ENCODE results near the gene MINDY1. TPM values are rescaled to one million over a fixed set of nuclear protein-coding genes. Genes with fewer than 3 reads are reported as not detected.
A peak's percentile ranks its signal among the peaks of the same experiment; 100 is the strongest.

MINDY1 gene
- total RNA-seq (10 to 100 TPM; 37.6 to 98.4 (median 54.2) TPM), polyA plus RNA-seq (10 to 100 TPM; 18.5 to 20.4 TPM)
- long read RNA-seq, donor 1, partial matches to known transcripts, result 31 of 47 reads
- long read RNA-seq, donor 1, other reads (novel, unspliced or antisense), result 16 of 47 reads
- long read RNA-seq, donor 2, partial matches to known transcripts, result 39 of 74 reads
- long read RNA-seq, donor 2, other reads (novel, unspliced or antisense), result 34 of 74 reads
- long read RNA-seq, donor 3, partial matches to known transcripts, result 14 of 25 reads
- long read RNA-seq, donor 3, other reads (novel, unspliced or antisense), result 11 of 25 reads

DNA sequence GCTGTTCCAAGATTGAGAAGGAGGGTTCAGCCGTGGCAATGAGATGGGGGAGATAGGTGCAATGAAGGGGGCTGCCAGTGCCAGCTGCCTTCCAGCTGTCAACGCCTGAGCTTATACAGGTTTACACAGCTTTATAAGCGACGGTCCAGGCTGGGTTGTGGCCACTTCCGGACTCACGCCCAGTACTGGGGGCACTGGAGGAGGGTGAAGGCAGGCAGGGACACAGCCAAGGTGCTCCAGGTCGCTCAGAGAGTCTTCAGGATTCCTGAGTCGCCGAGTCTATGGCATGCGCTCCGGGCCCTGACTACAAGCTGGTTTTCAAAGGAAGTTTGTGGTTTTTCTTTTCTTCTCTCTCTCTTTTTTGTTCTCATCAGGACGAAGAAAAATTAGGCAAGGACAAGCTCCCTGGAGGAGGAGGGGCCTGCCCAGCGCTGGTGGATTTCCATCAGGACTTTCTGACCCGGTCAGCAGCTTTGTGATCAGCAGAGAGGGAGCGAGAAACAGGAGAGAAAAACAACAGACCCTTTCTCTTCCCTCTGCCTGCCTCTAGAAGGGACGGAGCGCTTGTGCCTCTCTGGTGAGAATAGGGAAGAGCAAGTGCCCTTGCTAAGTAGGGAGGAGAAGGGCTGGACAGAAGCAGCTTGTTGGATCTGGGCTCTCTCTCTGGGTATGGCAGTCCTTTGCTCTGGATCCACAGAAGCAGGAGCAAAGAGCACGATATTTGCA lies at the start of gene MINDY1:
Gene MINDY1, minus strand, starts transcription at position 576 of the 726 bp plus-strand sequence. CDS start 4,285 bp downstream, outside the sequence.
- Histone ChIP-seq H3K36me3 (peaks cover 0 to 19% (median 11%) of the 10 kb centered on the region in 9 donors), H3K4me3 (peak within 1 kb of the TSS; percentile 36 to 87 (median 75)), H3K4me1 (peaks cover 12 to 89% (median 64%) of the 10 kb centered on the region in 12 donors), H3K27ac (peak within 1 kb of the TSS; percentile 80 to 96 (median 91)), H3K27me3 (no peaks in the 10 kb centered on the region), H3K9me3 (no peaks in the 10 kb centered on the region)
- TF ChIP-seq, protein P1, sequence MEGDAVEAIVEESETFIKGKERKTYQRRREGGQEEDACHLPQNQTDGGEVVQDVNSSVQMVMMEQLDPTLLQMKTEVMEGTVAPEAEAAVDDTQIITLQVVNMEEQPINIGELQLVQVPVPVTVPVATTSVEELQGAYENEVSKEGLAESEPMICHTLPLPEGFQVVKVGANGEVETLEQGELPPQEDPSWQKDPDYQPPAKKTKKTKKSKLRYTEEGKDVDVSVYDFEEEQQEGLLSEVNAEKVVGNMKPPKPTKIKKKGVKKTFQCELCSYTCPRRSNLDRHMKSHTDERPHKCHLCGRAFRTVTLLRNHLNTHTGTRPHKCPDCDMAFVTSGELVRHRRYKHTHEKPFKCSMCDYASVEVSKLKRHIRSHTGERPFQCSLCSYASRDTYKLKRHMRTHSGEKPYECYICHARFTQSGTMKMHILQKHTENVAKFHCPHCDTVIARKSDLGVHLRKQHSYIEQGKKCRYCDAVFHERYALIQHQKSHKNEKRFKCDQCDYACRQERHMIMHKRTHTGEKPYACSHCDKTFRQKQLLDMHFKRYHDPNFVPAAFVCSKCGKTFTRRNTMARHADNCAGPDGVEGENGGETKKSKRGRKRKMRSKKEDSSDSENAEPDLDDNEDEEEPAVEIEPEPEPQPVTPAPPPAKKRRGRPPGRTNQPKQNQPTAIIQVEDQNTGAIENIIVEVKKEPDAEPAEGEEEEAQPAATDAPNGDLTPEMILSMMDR (IDR thresholded peaks at IDR 0.05), result peak in 11 of 12 donors; percentile 10 to 72 (median 39)
- peak in 1 of 2 donors; percentile 76 for TF ChIP-seq POLR2A (IDR thresholded peaks at IDR 0.05)
- peak; percentile 65 to 79 (median 78) for ATAC-seq
- DNase-seq, result peak; percentile 72 to 83 (median 76)
- 0 to 2% (median 1%) methylated on average over 18 of the region's 18 CpGs for WGBS, 4 donors
- intact Hi-C loops (cut with DNase I), result loop anchor here in 5 of 10 donors (1.0 to 5.0 kb wide), 5 partner anchors 29 to 141 kb away; partner anchors contain the start of genes CDC42SE1 (in 4 of the 5), C1orf56 (in 1 of the 5), GABPB2 (in 1 of the 5) and SEMA6C (in 1 of the 5)

DNA sequence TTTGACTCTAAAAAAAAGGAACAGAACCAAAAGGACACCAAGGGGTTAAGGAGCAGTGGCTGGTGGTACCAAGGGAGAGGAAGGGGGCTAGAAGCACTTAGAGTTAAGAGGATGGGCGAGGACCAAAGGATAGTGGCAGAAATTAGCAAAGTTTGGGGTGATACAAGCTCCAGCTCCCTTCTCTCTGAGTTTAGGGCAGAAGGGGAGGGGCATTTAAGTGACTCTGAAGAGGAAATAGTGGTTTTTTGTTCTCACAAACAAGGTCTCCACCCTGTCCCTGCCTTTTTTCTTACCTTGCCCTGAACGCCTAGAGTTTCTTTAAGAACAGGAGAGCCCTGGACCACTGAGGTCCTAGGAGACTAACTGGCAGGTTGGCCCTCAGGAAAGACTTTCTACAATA lies 49.4 kb upstream of the MINDY1 start:
- 47 to 66% (median 61%) methylated on average over 2 of the region's 2 CpGs for WGBS, 4 donors
- Histone ChIP-seq H3K36me3 (peaks cover 2 to 61% (median 48%) of the 10 kb centered on the region in 9 donors), H3K4me1 (peaks cover 8 to 65% (median 31%) of the 10 kb centered on the region in 12 donors), H3K27ac (peak overlapping the region in 11 of 12 donors; percentile 7 to 99 (median 94)), H3K9me3 (no peaks in the 10 kb centered on the region), H3K4me3 (peak overlapping the region in 5 of 12 donors; percentile 23 to 96 (median 94)), H3K27me3 (no peaks in the 10 kb centered on the region)
- DNase-seq (no peak), ATAC-seq (no peak)
- intact Hi-C loops (cut with DNase I), result loop anchor here in 5 of 10 donors (5.0 kb wide), 2 partner anchors 34 to 49 kb away; partner anchors contain the start of genes MINDY1 (in 4 of the 5) and PRUNE1 (in 4 of the 5)
- TF ChIP-seq, protein P1 (IDR thresholded peaks at IDR 0.05), result no peak
- no peak for TF ChIP-seq POLR2A (IDR thresholded peaks at IDR 0.05)

DNA sequence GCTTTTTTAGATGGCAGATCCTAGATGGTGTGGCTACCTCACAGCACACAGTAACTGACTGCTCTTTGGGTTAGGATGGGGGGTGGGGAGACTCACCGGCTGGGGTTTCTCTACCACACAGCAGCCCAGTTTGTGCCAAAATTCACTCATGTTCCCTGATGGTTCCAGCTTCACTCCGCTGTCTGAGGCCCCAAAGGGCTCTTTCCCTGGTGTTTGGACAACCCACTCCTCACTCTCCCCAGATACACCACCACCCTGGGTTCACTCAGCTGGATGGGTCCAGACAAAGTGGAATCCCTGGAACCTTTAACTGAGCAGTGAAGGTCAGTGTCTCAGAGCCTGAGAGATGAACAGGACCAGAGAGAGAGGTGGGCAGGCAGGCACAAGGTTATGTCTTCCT lies 48.9 kb upstream of the MINDY1 start:
- Histone ChIP-seq H3K9me3 (no peaks in the 10 kb centered on the region), H3K27ac (peak overlapping the region in 8 of 12 donors; percentile 28 to 99 (median 95)), H3K27me3 (no peaks in the 10 kb centered on the region), H3K4me3 (peak overlapping the region in 2 of 12 donors; percentile 11 to 94), H3K36me3 (peaks cover 2 to 67% (median 54%) of the 10 kb centered on the region in 9 donors), H3K4me1 (peaks cover 8 to 64% (median 32%) of the 10 kb centered on the region in 12 donors)
- intact Hi-C loops (cut with DNase I), result loop anchor here in 5 of 10 donors (5.0 kb wide), 2 partner anchors 33 to 48 kb away; partner anchors contain the start of genes MINDY1 (in 4 of the 5) and PRUNE1 (in 4 of the 5)
- no peak for DNase-seq
- WGBS, 4 donors, result 42 to 78% (median 46%) methylated on average over 1 to 2 of the region's 2 CpGs
- TF ChIP-seq, protein P1 (IDR thresholded peaks at IDR 0.05), result no peak
- TF ChIP-seq POLR2A (IDR thresholded peaks at IDR 0.05), result no peak
- no peak for ATAC-seq
